WTC11 (cell line): ENCODE data around the gene TES. TPM values are rescaled to one million over a fixed set of nuclear protein-coding genes. Genes with fewer than 3 reads are reported as not detected.

Source experiments
- ATAC-seq: fragments of 200-7000 bp; cut with Tn5 transposase; 2 replicates; pipeline ENCODE4 v1.10.0; 2021; ENCODE audit warnings: mild to moderate bottlenecking, moderate library complexity
- CTCF ChIA-PET: fragments of 300-600 bp; sonication (Branson Sonifier 250); formaldehyde crosslinking; loops from one replicate; lab custom pipeline; 2021; ENCODE audit warnings: antibody characterized with exemption; lab: Charles Lee
- POLR2A ChIA-PET: fragments of 350-600 bp; sonication (Branson Sonifier 250); formaldehyde crosslinking; loops from one replicate; lab custom pipeline; 2021; ENCODE audit warnings: antibody characterized with exemption; lab: Charles Lee
- DNase-seq: peaks from one replicate; pipeline ENCODE4 v3.0.0; 2021; ENCODE audit warnings: low spot score
- H3K27ac Mint-ChIP-seq: 2 replicates; pipeline ENCODE4 v1.8.0; 2021; ENCODE audit warnings: mixed read lengths
- H3K27me3 Mint-ChIP-seq: 2 replicates; pipeline ENCODE4 v1.8.0; 2021; ENCODE audit warnings: low read depth, mild to moderate bottlenecking, moderate library complexity, mixed read lengths
- H3K36me3 Mint-ChIP-seq: 2 replicates; pipeline ENCODE4 v1.8.0; 2021; ENCODE audit warnings: mixed read lengths
- H3K4me1 Mint-ChIP-seq: 2 replicates; pipeline ENCODE4 v1.8.0; 2022; ENCODE audit warnings: mixed read lengths
- H3K4me3 Mint-ChIP-seq: 2 replicates; pipeline ENCODE4 v1.8.0; 2021; ENCODE audit warnings: mild to moderate bottlenecking, moderate library complexity, mixed read lengths
- H3K9me3 Mint-ChIP-seq: 2 replicates; pipeline ENCODE4 v1.8.0; 2021; ENCODE audit warnings: mixed read lengths
- AFF4 ChIP-seq: sonication (generic); formaldehyde crosslinking; IDR thresholded peaks from 2 replicates; pipeline ENCODE4 v1.8.1; 2023; ENCODE audit warnings: mild to moderate bottlenecking, missing genetic modification reagents, borderline replicate concordance
- ATF1 ChIP-seq: sonication (generic); formaldehyde crosslinking; IDR thresholded peaks from 2 replicates; pipeline ENCODE4 v1.8.1; 2023; ENCODE audit warnings: mild to moderate bottlenecking, moderate library complexity, missing genetic modification reagents
- CREB1 ChIP-seq: sonication (generic); formaldehyde crosslinking; IDR thresholded peaks from 2 replicates; pipeline ENCODE4 v1.8.0; 2023; ENCODE audit warnings: mild to moderate bottlenecking, missing genetic modification reagents
- CREM ChIP-seq: sonication (generic); formaldehyde crosslinking; IDR thresholded peaks from 2 replicates; pipeline ENCODE4 v1.8.1; 2022; ENCODE audit warnings: mild to moderate bottlenecking, missing genetic modification reagents, moderate library complexity
- E2F4 ChIP-seq: sonication (generic); formaldehyde crosslinking; IDR thresholded peaks from 2 replicates; pipeline ENCODE4 v1.8.1; 2022; ENCODE audit warnings: low read depth, mild to moderate bottlenecking, moderate library complexity, missing genetic modification reagents, borderline replicate concordance
- EMX1 ChIP-seq: fragments of 250-450 bp; sonication (Bioruptor Pico); IDR thresholded peaks from 2 replicates; pipeline ENCODE4 v1.8.0; 2021; ENCODE audit warnings: mild to moderate bottlenecking
- FOXK1 ChIP-seq: sonication (generic); formaldehyde crosslinking; IDR thresholded peaks from 2 replicates; pipeline ENCODE4 v1.8.0; 2022; ENCODE audit warnings: mild to moderate bottlenecking, moderate library complexity, missing genetic modification reagents
- JAZF1 ChIP-seq: fragments of 250-450 bp; sonication (Bioruptor Pico); IDR thresholded peaks from 2 replicates; pipeline ENCODE4 v1.9.0; 2021; ENCODE audit warnings: moderate library complexity, mild to moderate bottlenecking, inconsistent platforms
- NFE2L1 ChIP-seq: sonication (generic); formaldehyde crosslinking; IDR thresholded peaks from 2 replicates; pipeline ENCODE4 v1.8.1; 2023; ENCODE audit warnings: missing genetic modification reagents
- SMAD3 ChIP-seq: sonication (generic); formaldehyde crosslinking; IDR thresholded peaks from 2 replicates; pipeline ENCODE4 v1.8.0; 2022; ENCODE audit warnings: missing genetic modification reagents, mild to moderate bottlenecking, borderline replicate concordance
- TEAD4 ChIP-seq: sonication (generic); formaldehyde crosslinking; IDR thresholded peaks from 2 replicates; pipeline ENCODE4 v1.8.0; 2022; ENCODE audit warnings: mild to moderate bottlenecking, missing genetic modification reagents
- ZNF138 ChIP-seq: sonication (generic); formaldehyde crosslinking; conservative IDR thresholded peaks from 2 replicates; pipeline ENCODE4 v1.8.1; 2022; ENCODE audit warnings: mild to moderate bottlenecking, moderate library complexity, missing genetic modification reagents
- total RNA-seq: library from RNA; stranded (reverse); gene quantifications from 3 replicates; pipeline ENCODE4 v1.2.3, GENCODE V29; 2021
- TF ChIP-seq, protein P1 (sequence below): fragments of 200-600 bp; IDR thresholded peaks from 2 replicates; pipeline ENCODE4 v1.8.0; 2022; ENCODE audit warnings: antibody characterized with exemption
- TF ChIP-seq, protein P2 (sequence below): sonication (generic); formaldehyde crosslinking; IDR thresholded peaks from 2 replicates; pipeline ENCODE4 v1.8.0; 2023; ENCODE audit warnings: mild to moderate bottlenecking, missing genetic modification reagents
- TF ChIP-seq, protein P3 (sequence below): sonication (generic); formaldehyde crosslinking; IDR thresholded peaks from 2 replicates; pipeline ENCODE4 v1.8.1; 2022; ENCODE audit warnings: missing genetic modification reagents, borderline replicate concordance
- TF ChIP-seq, protein P4 (sequence below): sonication (generic); formaldehyde crosslinking; IDR thresholded peaks from 2 replicates; pipeline ENCODE4 v1.8.1; 2023; ENCODE audit warnings: mild to moderate bottlenecking, missing genetic modification reagents

TES gene
- total RNA-seq, 1 experiment from 2014 or later, result 48.5 TPM

GRCh38 chr7:116249969-116250553 lies 39.7 kb downstream of the TES start:
- TF ChIP-seq, protein P1, sequence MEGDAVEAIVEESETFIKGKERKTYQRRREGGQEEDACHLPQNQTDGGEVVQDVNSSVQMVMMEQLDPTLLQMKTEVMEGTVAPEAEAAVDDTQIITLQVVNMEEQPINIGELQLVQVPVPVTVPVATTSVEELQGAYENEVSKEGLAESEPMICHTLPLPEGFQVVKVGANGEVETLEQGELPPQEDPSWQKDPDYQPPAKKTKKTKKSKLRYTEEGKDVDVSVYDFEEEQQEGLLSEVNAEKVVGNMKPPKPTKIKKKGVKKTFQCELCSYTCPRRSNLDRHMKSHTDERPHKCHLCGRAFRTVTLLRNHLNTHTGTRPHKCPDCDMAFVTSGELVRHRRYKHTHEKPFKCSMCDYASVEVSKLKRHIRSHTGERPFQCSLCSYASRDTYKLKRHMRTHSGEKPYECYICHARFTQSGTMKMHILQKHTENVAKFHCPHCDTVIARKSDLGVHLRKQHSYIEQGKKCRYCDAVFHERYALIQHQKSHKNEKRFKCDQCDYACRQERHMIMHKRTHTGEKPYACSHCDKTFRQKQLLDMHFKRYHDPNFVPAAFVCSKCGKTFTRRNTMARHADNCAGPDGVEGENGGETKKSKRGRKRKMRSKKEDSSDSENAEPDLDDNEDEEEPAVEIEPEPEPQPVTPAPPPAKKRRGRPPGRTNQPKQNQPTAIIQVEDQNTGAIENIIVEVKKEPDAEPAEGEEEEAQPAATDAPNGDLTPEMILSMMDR, result peak; percentile 42; the same call in 1 of the 2 replicates
- no peak for TF ChIP-seq CREM (CRISPR knock-in tag)
- CTCF ChIA-PET, result interaction anchor here (0.6 to 1.5 kb wide), 6 partner anchors 8 to 276 kb away, joined by 3 to 7 read pairs (median 4); partner anchors contain the start of gene TES
- peaks cover 47% of the 10 kb centered on the region for H3K36me3 Mint-ChIP-seq
- H3K4me3 Mint-ChIP-seq, result no peak overlapping the region
- no peaks in the 10 kb centered on the region for H3K27me3 Mint-ChIP-seq
- DNase-seq (peak; percentile 32), ATAC-seq (peak; percentile 98)
- peak overlapping the region; percentile 85; the same call in 1 of the 2 replicates for H3K27ac Mint-ChIP-seq
- H3K9me3 Mint-ChIP-seq, result peaks cover 23% of the 10 kb centered on the region
- POLR2A ChIA-PET, result no interaction called here
- peaks cover 18% of the 10 kb centered on the region for H3K4me1 Mint-ChIP-seq

DNA sequence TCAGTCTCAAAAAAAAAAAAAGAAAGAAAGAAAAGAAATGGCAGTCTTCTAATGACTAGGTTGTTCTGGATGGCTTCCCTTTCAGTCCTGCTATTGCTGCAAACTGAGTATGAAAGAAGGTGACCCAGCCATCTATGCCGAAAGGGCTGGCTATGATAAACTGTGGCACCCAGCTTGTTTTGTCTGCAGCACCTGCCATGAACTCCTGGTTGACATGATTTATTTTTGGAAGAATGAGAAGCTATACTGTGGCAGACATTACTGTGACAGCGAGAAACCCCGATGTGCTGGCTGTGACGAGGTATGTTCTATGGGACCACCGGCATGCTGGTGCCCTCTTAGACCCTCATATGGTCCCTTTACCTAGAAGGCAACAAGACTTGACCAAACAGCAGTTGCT lies 41.3 kb downstream of the TES start:
- ATAC-seq (no peak), DNase-seq (no peak)
- peaks cover 9% of the 10 kb centered on the region for H3K9me3 Mint-ChIP-seq
- peaks cover 18% of the 10 kb centered on the region for H3K4me1 Mint-ChIP-seq
- no peak overlapping the region for H3K4me3 Mint-ChIP-seq
- ChIA-PET POLR2A (no interaction called here), CTCF (interaction anchor here (0.7 to 1.6 kb wide), 4 partner anchors 13 to 337 kb away, joined by 3 to 6 read pairs (median 4); no protein-coding TSS in a partner anchor)
- no peaks in the 10 kb centered on the region for H3K27me3 Mint-ChIP-seq
- H3K27ac Mint-ChIP-seq, result no peak overlapping the region
- H3K36me3 Mint-ChIP-seq, result peaks cover 31% of the 10 kb centered on the region
- TF ChIP-seq, protein P2, sequence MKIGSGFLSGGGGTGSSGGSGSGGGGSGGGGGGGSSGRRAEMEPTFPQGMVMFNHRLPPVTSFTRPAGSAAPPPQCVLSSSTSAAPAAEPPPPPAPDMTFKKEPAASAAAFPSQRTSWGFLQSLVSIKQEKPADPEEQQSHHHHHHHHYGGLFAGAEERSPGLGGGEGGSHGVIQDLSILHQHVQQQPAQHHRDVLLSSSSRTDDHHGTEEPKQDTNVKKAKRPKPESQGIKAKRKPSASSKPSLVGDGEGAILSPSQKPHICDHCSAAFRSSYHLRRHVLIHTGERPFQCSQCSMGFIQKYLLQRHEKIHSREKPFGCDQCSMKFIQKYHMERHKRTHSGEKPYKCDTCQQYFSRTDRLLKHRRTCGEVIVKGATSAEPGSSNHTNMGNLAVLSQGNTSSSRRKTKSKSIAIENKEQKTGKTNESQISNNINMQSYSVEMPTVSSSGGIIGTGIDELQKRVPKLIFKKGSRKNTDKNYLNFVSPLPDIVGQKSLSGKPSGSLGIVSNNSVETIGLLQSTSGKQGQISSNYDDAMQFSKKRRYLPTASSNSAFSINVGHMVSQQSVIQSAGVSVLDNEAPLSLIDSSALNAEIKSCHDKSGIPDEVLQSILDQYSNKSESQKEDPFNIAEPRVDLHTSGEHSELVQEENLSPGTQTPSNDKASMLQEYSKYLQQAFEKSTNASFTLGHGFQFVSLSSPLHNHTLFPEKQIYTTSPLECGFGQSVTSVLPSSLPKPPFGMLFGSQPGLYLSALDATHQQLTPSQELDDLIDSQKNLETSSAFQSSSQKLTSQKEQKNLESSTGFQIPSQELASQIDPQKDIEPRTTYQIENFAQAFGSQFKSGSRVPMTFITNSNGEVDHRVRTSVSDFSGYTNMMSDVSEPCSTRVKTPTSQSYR, result no peak
- no peak for TF ChIP-seq CREB1 (CRISPR knock-in tag)

GRCh38 chr7:116252249-116252648 lies 41.9 kb downstream of the TES start:
- Mint-ChIP-seq H3K4me3 (no peak overlapping the region), H3K27ac (0 out of 2 replicates have a peak overlapping the region, but pooled peaks have one; percentile 23), H3K36me3 (peaks cover 28% of the 10 kb centered on the region), H3K9me3 (peaks cover 5% of the 10 kb centered on the region), H3K4me1 (peaks cover 18% of the 10 kb centered on the region), H3K27me3 (no peaks in the 10 kb centered on the region)
- ATAC-seq (peak; percentile 29; the same call in 1 of the 2 replicates), DNase-seq (no peak)
- POLR2A ChIA-PET, result no interaction called here
- CTCF ChIA-PET, result interaction anchor here (0.6 to 1.6 kb wide), 3 partner anchors 72 to 337 kb away, joined by 3 to 6 read pairs (median 5); no protein-coding TSS in a partner anchor
- no peak for TF ChIP-seq E2F4 (CRISPR knock-in tag)
- no peak for TF ChIP-seq ZNF138 (CRISPR knock-in tag)
- TF ChIP-seq FOXK1 (CRISPR knock-in tag), result no peak
- TF ChIP-seq, protein P3, sequence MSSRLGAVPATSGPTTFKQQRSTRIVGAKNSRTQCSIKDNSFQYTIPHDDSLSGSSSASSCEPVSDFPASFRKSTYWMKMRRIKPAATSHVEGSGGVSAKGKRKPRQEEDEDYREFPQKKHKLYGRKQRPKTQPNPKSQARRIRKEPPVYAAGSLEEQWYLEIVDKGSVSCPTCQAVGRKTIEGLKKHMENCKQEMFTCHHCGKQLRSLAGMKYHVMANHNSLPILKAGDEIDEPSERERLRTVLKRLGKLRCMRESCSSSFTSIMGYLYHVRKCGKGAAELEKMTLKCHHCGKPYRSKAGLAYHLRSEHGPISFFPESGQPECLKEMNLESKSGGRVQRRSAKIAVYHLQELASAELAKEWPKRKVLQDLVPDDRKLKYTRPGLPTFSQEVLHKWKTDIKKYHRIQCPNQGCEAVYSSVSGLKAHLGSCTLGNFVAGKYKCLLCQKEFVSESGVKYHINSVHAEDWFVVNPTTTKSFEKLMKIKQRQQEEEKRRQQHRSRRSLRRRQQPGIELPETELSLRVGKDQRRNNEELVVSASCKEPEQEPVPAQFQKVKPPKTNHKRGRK (CRISPR knock-in tag), result no peak
- TF ChIP-seq TEAD4 (CRISPR knock-in tag), result no peak
- TF ChIP-seq ATF1, result no peak
- no peak for TF ChIP-seq EMX1 (CRISPR knock-in tag)
- no peak for TF ChIP-seq SMAD3 (CRISPR knock-in tag)
- TF ChIP-seq, protein P4, sequence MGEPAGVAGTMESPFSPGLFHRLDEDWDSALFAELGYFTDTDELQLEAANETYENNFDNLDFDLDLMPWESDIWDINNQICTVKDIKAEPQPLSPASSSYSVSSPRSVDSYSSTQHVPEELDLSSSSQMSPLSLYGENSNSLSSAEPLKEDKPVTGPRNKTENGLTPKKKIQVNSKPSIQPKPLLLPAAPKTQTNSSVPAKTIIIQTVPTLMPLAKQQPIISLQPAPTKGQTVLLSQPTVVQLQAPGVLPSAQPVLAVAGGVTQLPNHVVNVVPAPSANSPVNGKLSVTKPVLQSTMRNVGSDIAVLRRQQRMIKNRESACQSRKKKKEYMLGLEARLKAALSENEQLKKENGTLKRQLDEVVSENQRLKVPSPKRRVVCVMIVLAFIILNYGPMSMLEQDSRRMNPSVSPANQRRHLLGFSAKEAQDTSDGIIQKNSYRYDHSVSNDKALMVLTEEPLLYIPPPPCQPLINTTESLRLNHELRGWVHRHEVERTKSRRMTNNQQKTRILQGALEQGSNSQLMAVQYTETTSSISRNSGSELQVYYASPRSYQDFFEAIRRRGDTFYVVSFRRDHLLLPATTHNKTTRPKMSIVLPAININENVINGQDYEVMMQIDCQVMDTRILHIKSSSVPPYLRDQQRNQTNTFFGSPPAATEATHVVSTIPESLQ (CRISPR knock-in tag), result no peak
- no peak for TF ChIP-seq JAZF1 (CRISPR knock-in tag)
- no peak for TF ChIP-seq NFE2L1 (CRISPR knock-in tag)
- no peak for TF ChIP-seq AFF4 (CRISPR knock-in tag)
